IMR-90 (cell line): ENCODE data around the gene GORASP1. TPM values are rescaled to one million over a fixed set of nuclear protein-coding genes. Genes with fewer than 3 reads are reported as not detected.

Experiments
- ATAC-seq: fragments of 200-7000 bp; cut with Tn5 transposase; 2 replicates; pipeline ENCODE4 v1.9.1; 2020; ENCODE audit warnings: low read depth, mild to moderate bottlenecking, moderate library complexity
- BruUV-seq: library from RNA; stranded (reverse); fragments of 400-500 nt; replicated peaks from 2 replicates; lab custom pipeline; 2021; lab: Mats Ljungman, UMichigan
- CTCF ChIA-PET: fragments of 300-600 bp; formaldehyde crosslinking; extraction: SDS; loops from one replicate; lab custom pipeline; 2021; ENCODE audit warnings: antibody characterized with exemption; lab: Yijun Ruan, JAX
- POLR2A ChIA-PET: fragments of 300-600 bp; sonication (Branson Sonifier 250); formaldehyde crosslinking; loops from one replicate; lab custom pipeline; 2022; ENCODE audit warnings: antibody characterized with exemption; ENCODE audit not compliant: unreplicated experiment; lab: Charles Lee
- DNase-seq: peaks from one replicate; pipeline ENCODE4 v3.0.0; 2013
- H2AFZ ChIP-seq: replicated peaks from 2 replicates; pipeline ENCODE3; 2013; ENCODE audit warnings: low read length, mild to moderate bottlenecking; ENCODE audit not compliant: poor library complexity
- H2AK5ac ChIP-seq: 2 replicates; pipeline ENCODE4 v1.6.1; 2013; ENCODE audit warnings: low read depth, low read length, inconsistent platforms
- H2AK9ac ChIP-seq: replicated peaks from 2 replicates; pipeline ENCODE3; 2013; ENCODE audit warnings: mild to moderate bottlenecking, low read depth, low read length, moderate library complexity; ENCODE audit not compliant: poor library complexity
- H2BK120ac ChIP-seq: 2 replicates; pipeline ENCODE4 v1.6.1; 2013; ENCODE audit warnings: low read depth, low read length, inconsistent platforms
- H2BK15ac ChIP-seq: 3 replicates; pipeline ENCODE4 v1.6.1; 2013; ENCODE audit warnings: low read depth, low read length, inconsistent platforms
- H2BK20ac ChIP-seq: 2 replicates; pipeline ENCODE4 v1.6.1; 2013; ENCODE audit warnings: low read depth, mild to moderate bottlenecking, inconsistent platforms, low read length, moderate library complexity
- H2BK5ac ChIP-seq: 2 replicates; pipeline ENCODE4 v1.6.1; 2013; ENCODE audit warnings: mild to moderate bottlenecking, low read depth, low read length, inconsistent platforms; ENCODE audit not compliant: poor library complexity, severe bottlenecking
- H3K14ac ChIP-seq: replicated peaks from 2 replicates; pipeline ENCODE4 v1.6.1; 2013; ENCODE audit warnings: low read depth, low read length, inconsistent platforms
- H3K18ac ChIP-seq: 2 replicates; pipeline ENCODE4 v1.6.1; 2013; ENCODE audit warnings: low read depth, low read length, control low read depth
- H3K23ac ChIP-seq: 2 replicates; pipeline ENCODE4 v1.6.1; 2013; ENCODE audit warnings: low read depth, low read length, inconsistent platforms
- H3K27ac ChIP-seq: 2 replicates; pipeline ENCODE4 v1.5.1; 2013; ENCODE audit warnings: mild to moderate bottlenecking, control low read depth, low read length; ENCODE audit not compliant: insufficient read depth
- H3K27me3 ChIP-seq: 2 replicates; pipeline ENCODE4 v1.6.1; 2013; ENCODE audit warnings: low read length; ENCODE audit not compliant: control insufficient read depth, insufficient read depth
- H3K36me3 ChIP-seq: 2 replicates; pipeline ENCODE4 v1.6.1; 2013; ENCODE audit warnings: low read length, mixed read lengths; ENCODE audit not compliant: control insufficient read depth, insufficient read depth
- H3K4ac ChIP-seq: 2 replicates; pipeline ENCODE4 v1.6.1; 2013; ENCODE audit warnings: low read depth, low read length, inconsistent platforms
- H3K4me1 ChIP-seq: 2 replicates; pipeline ENCODE4 v1.6.1; 2013; ENCODE audit warnings: low read length, mixed read lengths; ENCODE audit not compliant: control insufficient read depth, insufficient read depth
- H3K4me2 ChIP-seq: 2 replicates; pipeline ENCODE4 v1.6.1; 2013; ENCODE audit warnings: low read depth, mild to moderate bottlenecking, control low read depth, low read length, moderate library complexity
- H3K4me3 ChIP-seq: 2 replicates; pipeline ENCODE4 v1.5.1; 2013; ENCODE audit warnings: low read depth, mild to moderate bottlenecking, control low read depth, low read length, moderate library complexity; ENCODE audit not compliant: insufficient read depth
- H3K56ac ChIP-seq: 2 replicates; pipeline ENCODE4 v1.6.1; 2013; ENCODE audit warnings: low read length, inconsistent platforms; ENCODE audit not compliant: insufficient read depth; ENCODE audit errors: extremely low read depth
- H3K79me1 ChIP-seq, 2 experiments: 2 replicates each; pipeline ENCODE4 v1.6.1; 2013; ENCODE audit warnings: low read length in 2 of 2, inconsistent platforms in 1 of 2, low read depth in 1 of 2
- H3K9ac ChIP-seq: 2 replicates; pipeline ENCODE4 v1.6.1; 2013; ENCODE audit warnings: low read depth, low read length, control low read depth
- H3K9me1 ChIP-seq: 2 replicates; pipeline ENCODE4 v1.6.1; 2013; ENCODE audit warnings: low read length, inconsistent platforms; ENCODE audit not compliant: insufficient read depth
- H3K9me3 ChIP-seq: 2 replicates; pipeline ENCODE4 v1.6.1; 2013; ENCODE audit warnings: low read length; ENCODE audit not compliant: control insufficient read depth, insufficient read depth
- H4K20me1 ChIP-seq: 2 replicates; pipeline ENCODE4 v1.6.1; 2013; ENCODE audit warnings: low read length, inconsistent platforms; ENCODE audit not compliant: insufficient read depth
- H4K5ac ChIP-seq: 2 replicates; pipeline ENCODE4 v1.6.1; 2013; ENCODE audit warnings: mild to moderate bottlenecking, low read depth, low read length, control low read depth
- H4K8ac ChIP-seq, 2 experiments: 2 replicates each; pipeline ENCODE4 v1.6.1; 2013; ENCODE audit warnings: low read depth in 2 of 2, low read length in 2 of 2, control low read depth in 1 of 2, inconsistent platforms in 1 of 2
- H4K91ac ChIP-seq: 2 replicates; pipeline ENCODE4 v1.6.1; 2013; ENCODE audit warnings: low read depth, low read length, inconsistent platforms; ENCODE audit not compliant: insufficient read depth
- CTCF ChIP-seq: conservative IDR thresholded peaks from 2 replicates; pipeline ENCODE4 v1.5.1; 2012; ENCODE audit warnings: mild to moderate bottlenecking, low read depth, low read length, improper control_type of control experiment
- RAD21 ChIP-seq: IDR thresholded peaks from 2 replicates; pipeline ENCODE4 v1.6.1; 2012; ENCODE audit warnings: low read length, improper control_type of control experiment
- RCOR1 ChIP-seq: IDR thresholded peaks from 2 replicates; pipeline ENCODE4 v1.6.1; 2012; ENCODE audit warnings: mild to moderate bottlenecking, low read length, improper control_type of control experiment; ENCODE audit not compliant: insufficient replicate concordance
- SMC3 ChIP-seq: fragments of 150-350 bp; IDR thresholded peaks from 2 replicates; pipeline ENCODE4 v1.6.1; 2016; ENCODE audit warnings: low read depth, mild to moderate bottlenecking, antibody characterized with exemption, low read length, moderate library complexity
- WGBS, 2 experiments: methylation state at CpG; one replicate each; pipeline versions ENCODE4 v1.1.5 to v1.1.7; 2013; ENCODE audit warnings: missing lambda C conversion rate in 2 of 2; ENCODE audit not compliant: insufficient read length in 1 of 2; ENCODE audit errors: extremely low coverage in 2 of 2; 5-methylcytosine and 5-hydroxymethylcytosine counted together
- dilution Hi-C: fragments of 300-500 bp; cut with HindIII; formaldehyde crosslinking; loops from one replicate; pipeline ENCODE4 v1.14.3; 2018; ENCODE audit warnings: low sequenced_read_pairs; ENCODE audit not compliant: unreplicated experiment
- in situ Hi-C: fragments of 300-500 bp; cut with MboI; formaldehyde crosslinking; loops from 3 replicates; pipeline ENCODE4 v1.14.3; 2019; ENCODE audit warnings: low sequenced_read_pairs, inconsistent platforms, mixed read lengths
- intact Hi-C: fragments of 100-400 bp; cut with micrococcal nuclease; formaldehyde crosslinking; loops from 2 replicates; pipeline ENCODE4 v1.10.0; 2022
- polyA plus RNA-seq, 3 experiments: library from polyadenylated mRNA; depleted of rRNA; stranded (reverse); fragments of >200 nt; gene quantifications; 2 replicates each; pipeline ENCODE4 v1.2.3, GENCODE V29; 2012; ENCODE audit warnings: low replicate concordance in 1 of 3
- total RNA-seq: library from RNA; depleted of rRNA; stranded (reverse); fragments of >200 nt; gene quantifications from 2 replicates; pipeline ENCODE4 v1.2.3, GENCODE V29; 2012
- TF ChIP-seq, protein P1 (sequence below): fragments of 150-350 bp; IDR thresholded peaks from 2 replicates; pipeline ENCODE4 v1.6.1; 2017; ENCODE audit warnings: mild to moderate bottlenecking, antibody characterized with exemption, low read length, low read depth

GORASP1 gene
- total and polyA plus RNA-seq, 2 of the 4 experiments (the other 2 are of a cell fraction), result 35.0 to 56.6 TPM

GRCh38 chr3:39065197-39065596 is 42.2 kb downstream of the GORASP1 start:
- Histone ChIP-seq H4K91ac (0 out of 2 replicates have a peak overlapping the region, but pooled peaks have one; percentile 7), H3K4me1 (peaks cover 2% of the 10 kb centered on the region; the same call in 1 of the 2 replicates), H4K20me1 (peaks cover 4% of the 10 kb centered on the region; the same call in 1 of the 2 replicates), H3K4ac (no peak overlapping the region; the same call in 1 of the 2 replicates), H3K4me2 (peak overlapping the region; percentile 25; the same call in 1 of the 2 replicates), H4K5ac (no peak overlapping the region), H3K9me3 (no peaks in the 10 kb centered on the region), H2BK15ac (no peak overlapping the region), H3K79me1 (peaks cover 17 to 24% of the 10 kb centered on the region in 2 experiments; a peak in 3 of 4 replicates), H2AK5ac (no peak overlapping the region), H3K27ac (no peak overlapping the region), H2AK9ac (no peak overlapping the region), H3K36me3 (peaks cover 10% of the 10 kb centered on the region; the same call in 1 of the 2 replicates), H3K18ac (no peak overlapping the region; the same call in 1 of the 2 replicates), H3K23ac (0 out of 2 replicates have a peak overlapping the region, but pooled peaks have one; percentile 19), H3K14ac (no peak overlapping the region), H3K9ac (no peak overlapping the region), H2BK5ac (peak overlapping the region; percentile 52), H2AFZ (no peak overlapping the region), H2BK20ac (peak overlapping the region; percentile 8; the same call in 1 of the 2 replicates), H4K8ac (peak overlapping the region in 1 of 2 experiments; percentile 18; a peak in 1 of 4 replicates), H2BK120ac (no peak overlapping the region), H3K4me3 (no peak overlapping the region), H3K9me1 (no peaks in the 10 kb centered on the region), H3K27me3 (no peaks in the 10 kb centered on the region), H3K56ac (no peak overlapping the region; the same call in 1 of the 2 replicates)
- DNase-seq, result peak; percentile 60
- intact Hi-C loops, result no loop called here
- BruUV-seq, result no TSS peak
- ChIA-PET POLR2A (no interaction called here), CTCF (interaction anchor here (0.6 to 1.1 kb wide), 9 partner anchors 9 to 616 kb away, joined by 3 to 5 read pairs (median 3); no protein-coding TSS in a partner anchor)
- TF ChIP-seq RCOR1 (no peak), CTCF (peak; percentile 52), SMC3 (no peak), RAD21 (peak; percentile 33; the same call in 1 of the 2 replicates)
- TF ChIP-seq, protein P1, sequence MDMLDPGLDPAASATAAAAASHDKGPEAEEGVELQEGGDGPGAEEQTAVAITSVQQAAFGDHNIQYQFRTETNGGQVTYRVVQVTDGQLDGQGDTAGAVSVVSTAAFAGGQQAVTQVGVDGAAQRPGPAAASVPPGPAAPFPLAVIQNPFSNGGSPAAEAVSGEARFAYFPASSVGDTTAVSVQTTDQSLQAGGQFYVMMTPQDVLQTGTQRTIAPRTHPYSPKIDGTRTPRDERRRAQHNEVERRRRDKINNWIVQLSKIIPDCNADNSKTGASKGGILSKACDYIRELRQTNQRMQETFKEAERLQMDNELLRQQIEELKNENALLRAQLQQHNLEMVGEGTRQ, result no peak
- peak; percentile 97 for ATAC-seq
- in situ Hi-C loops, result no loop called here
- dilution Hi-C loops, result no loop called here
- WGBS, 2 experiments, result no CpG with 5 or more reads among the region's 1 CpG
